ENCODE data around the gene POLR2J2.
"Not testable (repeated sequence)": the region's sequence is repeated elsewhere in the genome, so short reads cannot be mapped to it uniquely, and the experiment has no call there.

POLR2J2 gene

DNA sequence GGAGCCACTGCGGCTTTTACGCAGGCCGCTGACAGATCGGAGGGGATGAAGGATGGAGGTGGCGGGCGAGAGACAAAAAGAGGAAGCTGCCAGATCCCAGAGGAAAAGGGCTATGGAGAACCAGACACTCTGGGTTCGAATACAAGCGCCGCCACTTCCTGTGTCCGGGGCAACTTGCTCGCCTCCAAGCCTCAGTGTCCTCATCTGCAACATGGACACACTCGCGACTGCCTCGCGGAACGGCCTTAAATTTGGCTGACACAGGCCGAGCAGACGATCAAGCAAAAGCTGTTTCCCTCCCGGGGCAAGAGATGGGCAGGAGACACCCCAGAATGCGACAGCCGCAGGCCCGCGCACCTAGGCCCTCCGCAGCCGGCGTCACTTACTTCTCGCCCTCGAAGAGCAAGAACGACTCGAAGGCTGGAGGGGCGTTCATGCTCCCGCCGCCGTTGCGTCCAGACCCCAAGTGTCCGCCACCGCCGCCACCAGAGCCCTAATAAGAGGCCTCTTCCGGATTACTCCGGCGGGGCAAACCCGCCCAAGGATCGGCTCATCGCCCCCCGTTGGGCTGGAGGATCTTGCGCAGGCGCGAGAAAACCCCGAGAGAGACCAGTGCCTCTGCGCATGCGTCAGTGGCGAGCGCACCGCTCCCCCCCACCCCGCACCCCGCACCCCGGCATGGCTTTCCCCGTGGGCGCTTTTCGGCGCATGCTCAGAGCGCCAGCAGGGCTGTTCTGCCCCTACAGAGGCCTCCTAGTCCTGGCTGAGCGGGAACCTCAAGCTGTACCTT is at the start of gene POLR2J2:
Gene POLR2J2 (minus strand): TSS at position 498 of the 790 bp plus-strand sequence. CDS start 62 bp downstream, at position 436.
- DNase-seq = not testable (repeated sequence)

DNA sequence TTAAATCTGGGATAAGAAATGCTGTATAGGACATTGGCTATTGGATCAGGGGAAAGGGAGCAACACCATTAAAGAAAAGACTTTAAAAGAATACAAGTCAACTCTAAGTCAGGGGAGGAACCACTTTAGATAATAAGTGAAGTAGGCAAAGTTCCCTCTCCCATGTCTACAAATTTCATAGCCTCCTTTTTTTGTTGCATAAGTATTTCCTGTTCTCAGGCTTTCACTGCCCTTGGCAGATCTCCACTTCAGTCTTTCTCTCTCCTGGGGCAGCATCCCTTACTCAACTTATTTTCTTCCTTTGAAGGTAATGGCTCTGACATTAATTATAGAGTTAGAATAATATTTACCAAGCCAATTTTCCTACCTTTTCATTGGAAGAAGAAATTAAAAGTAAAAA is 47.0 kb upstream of the POLR2J2 start:
- not testable (repeated sequence) for DNase-seq

- DNase-seq = not testable (repeated sequence)
These were observed 44.3 kb upstream of the POLR2J2 start for GRCh38 chr7:102715718-102716117.

DNA sequence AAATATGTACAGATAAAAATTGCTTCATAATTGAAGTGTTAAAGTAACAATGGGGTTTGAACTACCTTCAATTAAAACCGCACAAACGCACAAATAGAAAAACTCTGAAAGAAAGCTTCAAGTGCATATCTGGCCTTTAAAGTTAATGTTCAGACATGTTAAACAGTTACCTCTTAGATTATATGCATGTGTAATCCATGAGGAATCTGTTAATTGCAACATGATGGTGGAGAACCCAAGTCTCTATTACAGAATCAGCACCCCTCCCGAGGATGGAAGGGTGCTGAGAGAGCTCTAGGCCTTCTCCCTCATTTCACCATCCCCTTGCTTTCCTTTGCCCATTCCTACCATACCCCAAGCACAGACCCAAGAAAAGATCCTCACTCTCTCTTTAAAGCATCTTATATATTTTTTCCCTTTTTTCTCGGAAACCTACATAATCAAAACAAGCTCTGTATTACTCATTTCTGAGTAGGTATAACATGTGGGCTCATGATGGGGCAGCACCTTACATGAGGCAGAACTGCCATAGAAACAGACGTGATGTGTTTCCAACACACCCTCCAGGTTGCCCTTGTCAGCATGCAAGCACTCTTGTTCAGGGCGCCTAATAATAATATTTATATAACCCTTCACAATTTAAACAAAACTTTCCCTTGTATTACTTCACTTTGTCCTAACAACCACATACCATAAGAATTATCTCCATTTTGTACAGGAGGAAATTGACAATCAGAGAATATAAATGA is 43.5 kb upstream of the POLR2J2 start:
- DNase-seq = not testable (repeated sequence)

DNA sequence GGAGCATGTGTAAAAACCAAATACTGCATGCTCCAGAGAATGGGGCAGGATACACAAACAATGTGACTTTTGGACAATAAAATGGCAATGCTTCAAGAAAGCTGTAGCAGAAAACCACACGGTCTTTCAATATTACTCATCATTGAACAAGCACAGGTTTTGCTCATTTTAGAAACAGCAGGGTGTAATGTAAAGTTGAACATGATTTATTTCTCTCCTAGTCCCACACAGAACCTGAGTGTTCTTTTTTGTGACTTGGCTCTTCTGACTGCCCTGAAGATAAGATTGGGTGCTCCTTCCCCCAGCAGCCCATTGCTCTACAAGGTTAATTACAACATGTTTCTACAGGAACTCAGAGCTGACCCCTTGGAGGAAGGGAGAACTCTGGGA is 42.2 kb upstream of the POLR2J2 start:
- not testable (repeated sequence) for DNase-seq

DNA sequence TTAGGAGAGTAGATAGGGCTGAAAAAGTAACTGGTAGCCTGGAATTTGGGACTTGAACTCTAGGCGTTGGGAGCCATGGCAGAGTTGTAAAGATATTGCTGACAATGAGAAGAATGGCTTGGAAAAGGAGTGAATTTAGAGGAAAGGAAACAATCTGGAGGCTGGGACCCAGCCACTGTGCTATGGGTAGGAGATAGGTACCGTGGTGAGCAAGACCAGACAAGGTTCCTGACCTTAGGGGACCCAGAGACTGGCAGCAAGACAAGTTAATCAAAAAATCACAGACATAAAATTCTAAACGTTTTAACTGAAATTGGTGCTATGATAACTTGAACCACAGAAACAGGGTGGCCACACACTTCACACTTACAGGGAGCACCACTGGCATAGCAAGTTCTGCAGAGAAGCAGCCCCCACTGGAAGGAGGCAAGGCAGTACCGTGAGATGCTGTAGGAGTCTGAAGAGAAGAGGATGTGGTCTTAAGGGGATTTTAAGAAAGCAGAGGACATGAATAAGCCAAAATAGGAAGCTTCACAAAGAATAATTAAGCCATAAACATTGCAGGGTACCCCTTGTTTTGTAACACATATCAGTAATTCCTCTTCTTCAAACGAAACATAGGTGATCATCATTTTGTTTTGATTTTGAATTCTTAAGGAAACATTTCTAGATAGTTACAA is 41.7 kb upstream of the POLR2J2 start:
- DNase-seq = not testable (repeated sequence)

- not testable (repeated sequence) for DNase-seq
These were observed 27.7 kb upstream of the POLR2J2 start for GRCh38 chr7:102698962-102699750.

- not testable (repeated sequence) for DNase-seq
These were observed 26.4 kb upstream of the POLR2J2 start for GRCh38 chr7:102697642-102698512.

DNA sequence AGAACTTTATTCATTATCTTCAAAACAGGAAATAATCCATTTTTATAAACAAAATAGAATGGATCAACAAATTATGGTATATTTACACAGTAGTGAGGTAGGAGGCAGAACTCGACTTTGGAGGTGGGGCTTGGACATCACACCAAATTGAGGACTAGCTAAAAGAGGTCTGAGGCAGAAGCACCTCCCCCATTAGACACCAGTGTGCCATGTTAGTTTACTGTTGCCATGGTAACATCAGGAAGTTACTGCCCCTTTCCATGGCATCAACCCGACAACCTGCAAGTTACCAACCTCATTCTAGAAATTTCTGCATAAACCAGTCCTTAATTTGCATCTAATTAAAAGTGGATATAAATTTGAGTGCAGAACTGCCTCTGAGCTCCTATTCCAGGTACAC is 24.5 kb upstream of the POLR2J2 start:
- not testable (repeated sequence) for DNase-seq

DNA sequence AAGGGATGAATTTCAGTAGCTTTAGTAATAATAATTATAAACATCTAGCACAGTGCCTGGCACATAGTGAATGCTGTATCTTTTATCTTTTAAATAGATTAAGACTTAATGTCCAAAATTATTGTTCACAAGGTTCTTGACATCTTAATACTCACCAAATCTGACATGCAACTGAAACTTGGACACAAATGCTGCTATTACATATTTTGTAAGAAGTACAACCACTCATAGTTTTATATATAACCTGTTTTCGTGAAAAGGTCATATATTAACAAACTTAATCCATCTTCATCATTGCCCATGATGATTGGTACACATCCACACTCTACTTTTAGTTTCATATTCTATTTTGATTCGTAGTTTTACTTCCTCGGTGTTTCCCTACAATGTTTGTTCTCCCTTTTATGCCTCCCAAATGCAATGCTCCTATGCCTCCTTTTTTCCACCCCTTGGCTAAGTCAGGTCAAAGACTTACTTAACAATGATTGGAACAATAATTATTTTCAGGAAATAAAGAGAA is 23.6 kb upstream of the POLR2J2 start:
- DNase-seq = not testable (repeated sequence)

DNA sequence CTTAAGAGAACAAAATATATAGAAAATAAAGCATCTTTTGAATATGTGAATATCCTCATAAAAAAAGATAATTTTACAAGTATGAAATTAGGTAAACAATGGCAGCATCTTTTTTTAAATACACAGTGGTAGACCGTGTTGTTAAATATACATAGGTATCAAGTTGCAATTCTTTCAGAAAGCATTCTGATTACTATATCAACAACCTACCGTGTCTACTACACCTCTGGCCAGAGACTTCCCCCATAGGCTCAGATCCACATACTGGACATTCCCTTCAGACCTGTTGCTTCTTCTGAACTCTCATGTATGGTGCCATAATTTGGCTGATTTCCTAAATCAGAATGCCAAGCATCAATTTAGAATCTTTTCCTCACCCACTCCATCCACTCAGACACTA is 22.5 kb upstream of the POLR2J2 start:
- DNase-seq = not testable (repeated sequence)

GRCh38 chr7:102690602-102691001 is 19.1 kb upstream of the POLR2J2 start:
- DNase-seq = not testable (repeated sequence)

GRCh38 chr7:102689436-102690282 is 18.2 kb upstream of the POLR2J2 start:
- not testable (repeated sequence) for DNase-seq

DNA sequence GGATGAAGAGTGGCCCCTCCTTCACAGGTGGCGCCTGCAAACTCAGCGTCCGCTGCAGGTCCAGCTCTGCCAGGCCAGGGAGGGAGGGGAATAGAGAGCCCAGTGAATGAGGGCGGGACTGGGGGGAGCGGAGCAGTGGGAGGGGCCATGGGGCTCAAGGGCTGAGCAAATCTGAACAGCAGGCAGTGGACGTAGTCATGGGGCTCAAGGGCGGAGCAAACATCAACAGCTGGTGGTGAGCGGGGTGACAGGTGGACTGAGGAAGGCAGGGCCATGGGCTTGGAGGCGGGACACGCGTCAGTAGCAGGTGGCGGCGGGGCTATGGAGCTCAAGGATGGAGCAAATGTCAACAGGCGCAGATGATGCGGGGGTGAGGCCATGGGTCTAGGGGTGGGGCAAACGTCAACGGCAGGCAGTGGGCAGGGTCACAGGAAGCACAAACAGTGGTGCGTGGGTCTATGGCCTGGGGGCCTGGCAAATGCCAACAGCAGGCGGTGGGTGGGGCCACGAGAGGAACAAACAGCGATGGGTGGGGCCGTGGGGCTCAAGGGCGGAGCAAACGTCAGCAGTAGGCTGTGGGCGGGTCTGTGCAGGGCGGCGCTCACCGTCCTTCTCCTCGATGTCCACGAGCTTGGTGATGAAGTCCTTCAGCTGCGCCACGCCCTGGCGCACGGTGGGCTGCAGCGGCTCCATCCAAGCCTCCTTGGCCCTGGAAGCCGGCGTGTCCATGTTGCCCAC is 17.0 kb upstream of the POLR2J2 start:
- DNase-seq = not testable (repeated sequence)

GRCh38 chr7:102682560-102682959 is 11.1 kb upstream of the POLR2J2 start:
- not testable (repeated sequence) for DNase-seq

GRCh38 chr7:102680780-102681179 is 9.3 kb upstream of the POLR2J2 start:
- not testable (repeated sequence) for DNase-seq

DNA sequence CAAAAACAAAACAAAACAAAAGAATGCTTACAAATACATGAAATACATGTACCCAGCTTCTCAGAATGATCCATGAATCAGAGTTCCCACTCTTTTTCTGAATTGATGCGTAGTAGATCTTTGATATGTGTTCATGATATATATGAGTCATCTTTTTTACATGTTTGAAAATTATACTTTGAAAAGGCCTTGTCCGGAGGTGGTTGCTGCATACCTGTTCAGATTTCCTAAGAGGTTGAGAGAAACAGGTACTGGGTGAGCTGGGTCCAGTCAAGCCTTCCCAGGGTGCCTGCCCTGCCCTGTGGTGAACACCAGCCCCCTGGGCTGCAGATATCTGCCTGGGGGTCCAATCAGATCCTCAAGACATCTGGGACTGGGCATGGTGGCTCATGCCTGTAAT is 4.1 kb upstream of the POLR2J2 start:
- DNase-seq = not testable (repeated sequence)

GRCh38 chr7:102673447-102674067 is 2.1 kb upstream of the POLR2J2 start:
- not testable (repeated sequence) for DNase-seq

DNA sequence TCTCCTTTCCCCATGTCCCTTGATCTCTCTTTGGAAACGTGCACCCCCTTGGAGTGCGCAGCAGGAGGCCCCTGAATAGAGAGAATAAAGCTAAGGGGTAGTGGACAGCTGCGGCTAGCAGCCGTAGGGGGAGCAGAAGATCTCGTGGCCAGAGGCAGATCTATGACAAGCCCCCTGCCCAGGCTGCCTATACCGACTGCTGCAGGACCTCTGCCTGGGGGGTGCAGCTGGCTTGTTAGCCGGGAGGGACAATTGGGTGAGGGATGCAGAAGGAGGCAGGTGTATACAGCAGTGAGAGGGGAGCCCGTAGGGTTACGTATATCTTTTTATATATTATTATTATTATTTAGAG is 469 bp upstream of the POLR2J2 start:
- not testable (repeated sequence) for DNase-seq

All from NCI-H1694 (cell line).